ENCODE measurements around the gene NOX4.
"Not testable (repeated sequence)": the region's sequence is repeated elsewhere in the genome, so short reads cannot be mapped to it uniquely, and the experiment has no call there.

Gene NOX4

GRCh38 chr11:89457190-89457589 lies 34.0 kb downstream of the NOX4 start:
- Histone ChIP-seq H3K4me2 (ENCODE audit: low read length) (no peak overlapping the region), H3K4me3 (ENCODE audit: low read length) (no peak overlapping the region), H3K27me3 (ENCODE audit: control insufficient read depth, insufficient read depth, low read length) (no peaks in the 10 kb centered on the region), H3K4me1 (ENCODE audit: control insufficient read depth, insufficient read depth, low read length) (peaks cover 4% of the 10 kb centered on the region), H3K36me3 (ENCODE audit: insufficient read depth, low read length) (no peaks in the 10 kb centered on the region), H3K9ac (ENCODE audit: low read depth, low read length) (no peak overlapping the region), H3K9me3 (replicated peaks; ENCODE audit: low read length) (no peaks in the 10 kb centered on the region)

GRCh38 chr11:89456681-89457080 lies 34.5 kb downstream of the NOX4 start:
- H3K4me1 ChIP-seq (ENCODE audit: control insufficient read depth, insufficient read depth, low read length), result peaks cover 4% of the 10 kb centered on the region
- no peak overlapping the region for H3K4me3 ChIP-seq (ENCODE audit: low read length)
- no peak overlapping the region for H3K9ac ChIP-seq (ENCODE audit: low read depth, low read length)
- no peaks in the 10 kb centered on the region for H3K36me3 ChIP-seq (ENCODE audit: insufficient read depth, low read length)
- no peaks in the 10 kb centered on the region for H3K27me3 ChIP-seq (ENCODE audit: control insufficient read depth, insufficient read depth, low read length)
- H3K4me2 ChIP-seq (ENCODE audit: low read length), result no peak overlapping the region
- no peaks in the 10 kb centered on the region for H3K9me3 ChIP-seq (replicated peaks; ENCODE audit: low read length)

GRCh38 chr11:89452780-89453179 lies 38.4 kb downstream of the NOX4 start:
- Histone ChIP-seq H3K4me2 (ENCODE audit: low read length) (no peak overlapping the region), H3K36me3 (ENCODE audit: insufficient read depth, low read length) (no peaks in the 10 kb centered on the region), H3K27me3 (ENCODE audit: control insufficient read depth, insufficient read depth, low read length) (no peaks in the 10 kb centered on the region), H3K9me3 (replicated peaks; ENCODE audit: low read length) (no peaks in the 10 kb centered on the region), H3K4me3 (ENCODE audit: low read length) (no peak overlapping the region), H3K9ac (ENCODE audit: low read depth, low read length) (no peak overlapping the region), H3K4me1 (ENCODE audit: control insufficient read depth, insufficient read depth, low read length) (peaks cover 4% of the 10 kb centered on the region)

- Histone ChIP-seq H3K4me3 (ENCODE audit: low read length) (no peak overlapping the region), H3K27me3 (ENCODE audit: control insufficient read depth, insufficient read depth, low read length) (no peaks in the 10 kb centered on the region), H3K4me2 (ENCODE audit: low read length) (no peak overlapping the region), H3K4me1 (ENCODE audit: control insufficient read depth, insufficient read depth, low read length) (peaks cover 3% of the 10 kb centered on the region), H3K9ac (ENCODE audit: low read depth, low read length) (no peak overlapping the region), H3K36me3 (ENCODE audit: insufficient read depth, low read length) (no peaks in the 10 kb centered on the region), H3K9me3 (replicated peaks; ENCODE audit: low read length) (no peaks in the 10 kb centered on the region)
These were observed 43.3 kb downstream of the NOX4 start for GRCh38 chr11:89447845-89448244.

GRCh38 chr11:89443361-89444322 lies 47.5 kb downstream of the NOX4 start:
- H3K4me3 ChIP-seq (ENCODE audit: low read length), result no peak overlapping the region
- H3K9me3 ChIP-seq (replicated peaks; ENCODE audit: low read length), result no peaks in the 10 kb centered on the region
- H3K27me3 ChIP-seq (ENCODE audit: control insufficient read depth, insufficient read depth, low read length), result no peaks in the 10 kb centered on the region

GRCh38 chr11:89442801-89443200 lies 48.4 kb downstream of the NOX4 start:
- Histone ChIP-seq H3K36me3 (ENCODE audit: insufficient read depth, low read length) (no peaks in the 10 kb centered on the region), H3K9ac (ENCODE audit: low read depth, low read length) (no peak overlapping the region), H3K27me3 (ENCODE audit: control insufficient read depth, insufficient read depth, low read length) (no peaks in the 10 kb centered on the region), H3K4me2 (ENCODE audit: low read length) (no peak overlapping the region), H3K4me3 (ENCODE audit: low read length) (no peak overlapping the region), H3K9me3 (replicated peaks; ENCODE audit: low read length) (no peaks in the 10 kb centered on the region), H3K4me1 (ENCODE audit: control insufficient read depth, insufficient read depth, low read length) (no peaks in the 10 kb centered on the region)

More at GRCh38 chr11:89443361-89444322, 47.5 kb downstream of the NOX4 start:
- Histone ChIP-seq H3K4me1 (ENCODE audit: control insufficient read depth, insufficient read depth, low read length) (no peaks in the 10 kb centered on the region), H3K36me3 (ENCODE audit: insufficient read depth, low read length) (no peaks in the 10 kb centered on the region), H3K9ac (ENCODE audit: low read depth, low read length) (no peak overlapping the region), H3K4me2 (ENCODE audit: low read length) (no peak overlapping the region)

- no peaks in the 10 kb centered on the region for H3K27me3 ChIP-seq (ENCODE audit: control insufficient read depth, insufficient read depth, low read length)
- no peak overlapping the region for H3K4me2 ChIP-seq (ENCODE audit: low read length)
- no peaks in the 10 kb centered on the region for H3K4me1 ChIP-seq (ENCODE audit: control insufficient read depth, insufficient read depth, low read length)
- no peaks in the 10 kb centered on the region for H3K9me3 ChIP-seq (replicated peaks; ENCODE audit: low read length)
- no peak overlapping the region for H3K9ac ChIP-seq (ENCODE audit: low read depth, low read length)
- no peak overlapping the region for H3K4me3 ChIP-seq (ENCODE audit: low read length)
- H3K36me3 ChIP-seq (ENCODE audit: insufficient read depth, low read length), result no peaks in the 10 kb centered on the region
These were observed 49.6 kb downstream of the NOX4 start for GRCh38 chr11:89441606-89442005.

- Histone ChIP-seq H3K9me3 (replicated peaks; ENCODE audit: low read length) (no peaks in the 10 kb centered on the region), H3K36me3 (ENCODE audit: insufficient read depth, low read length) (no peaks in the 10 kb centered on the region), H3K4me2 (ENCODE audit: low read length) (no peak overlapping the region), H3K27me3 (ENCODE audit: control insufficient read depth, insufficient read depth, low read length) (no peaks in the 10 kb centered on the region), H3K4me1 (ENCODE audit: control insufficient read depth, insufficient read depth, low read length) (peaks cover 5% of the 10 kb centered on the region), H3K4me3 (ENCODE audit: low read length) (no peak overlapping the region), H3K9ac (ENCODE audit: low read depth, low read length) (no peak overlapping the region)
These were observed 53.9 kb downstream of the NOX4 start for GRCh38 chr11:89437317-89437716.

- Histone ChIP-seq H3K9ac (ENCODE audit: low read depth, low read length) (no peak overlapping the region), H3K4me1 (ENCODE audit: control insufficient read depth, insufficient read depth, low read length) (peaks cover 5% of the 10 kb centered on the region), H3K27me3 (ENCODE audit: control insufficient read depth, insufficient read depth, low read length) (no peaks in the 10 kb centered on the region), H3K4me3 (ENCODE audit: low read length) (no peak overlapping the region), H3K9me3 (replicated peaks; ENCODE audit: low read length) (no peaks in the 10 kb centered on the region), H3K36me3 (ENCODE audit: insufficient read depth, low read length) (no peaks in the 10 kb centered on the region), H3K4me2 (ENCODE audit: low read length) (no peak overlapping the region)
These were observed 55.1 kb downstream of the NOX4 start for GRCh38 chr11:89436071-89436470.

- Histone ChIP-seq H3K4me1 (ENCODE audit: control insufficient read depth, insufficient read depth, low read length) (peaks cover 5% of the 10 kb centered on the region), H3K36me3 (ENCODE audit: insufficient read depth, low read length) (no peaks in the 10 kb centered on the region), H3K27me3 (ENCODE audit: control insufficient read depth, insufficient read depth, low read length) (no peaks in the 10 kb centered on the region), H3K4me3 (ENCODE audit: low read length) (no peak overlapping the region), H3K9ac (ENCODE audit: low read depth, low read length) (no peak overlapping the region), H3K9me3 (replicated peaks; ENCODE audit: low read length) (no peaks in the 10 kb centered on the region), H3K4me2 (ENCODE audit: low read length) (no peak overlapping the region)
These were observed 57.9 kb downstream of the NOX4 start for GRCh38 chr11:89433278-89433677.

- H3K9me3 ChIP-seq (replicated peaks; ENCODE audit: low read length); H3K4me2 ChIP-seq (ENCODE audit: low read length); H3K4me3 ChIP-seq (ENCODE audit: low read length); H3K27me3 ChIP-seq (ENCODE audit: control insufficient read depth, insufficient read depth, low read length); H3K4me1 ChIP-seq (ENCODE audit: control insufficient read depth, insufficient read depth, low read length); H3K9ac ChIP-seq (ENCODE audit: low read depth, low read length); H3K36me3 ChIP-seq (ENCODE audit: insufficient read depth, low read length): not testable (repeated sequence)
These were observed 59.0 kb downstream of the NOX4 start for GRCh38 chr11:89432182-89432581.

- H3K4me3 ChIP-seq (ENCODE audit: low read length); H3K9me3 ChIP-seq (replicated peaks; ENCODE audit: low read length); H3K36me3 ChIP-seq (ENCODE audit: insufficient read depth, low read length); H3K4me2 ChIP-seq (ENCODE audit: low read length); H3K9ac ChIP-seq (ENCODE audit: low read depth, low read length); H3K27me3 ChIP-seq (ENCODE audit: control insufficient read depth, insufficient read depth, low read length); H3K4me1 ChIP-seq (ENCODE audit: control insufficient read depth, insufficient read depth, low read length): not testable (repeated sequence)
These were observed 64.7 kb downstream of the NOX4 start for GRCh38 chr11:89426501-89426900.
